Hematopoietic multipotent progenitor cell treated with erythropoietin and hydrocortisone succinate and interleukin-3 and kit ligand, for 17 days (in vitro differentiated cells): ENCODE measurements around the gene MIDN.
"Not testable (repeated sequence)": the region's sequence is repeated elsewhere in the genome, so short reads cannot be mapped to it uniquely, and the experiment has no call there.

Source experiments
- DNase-seq: peaks from one replicate; pipeline ENCODE4 v3.0.0-alpha.2; 2015; ENCODE audit warnings: low spot score

The MIDN gene

DNA sequence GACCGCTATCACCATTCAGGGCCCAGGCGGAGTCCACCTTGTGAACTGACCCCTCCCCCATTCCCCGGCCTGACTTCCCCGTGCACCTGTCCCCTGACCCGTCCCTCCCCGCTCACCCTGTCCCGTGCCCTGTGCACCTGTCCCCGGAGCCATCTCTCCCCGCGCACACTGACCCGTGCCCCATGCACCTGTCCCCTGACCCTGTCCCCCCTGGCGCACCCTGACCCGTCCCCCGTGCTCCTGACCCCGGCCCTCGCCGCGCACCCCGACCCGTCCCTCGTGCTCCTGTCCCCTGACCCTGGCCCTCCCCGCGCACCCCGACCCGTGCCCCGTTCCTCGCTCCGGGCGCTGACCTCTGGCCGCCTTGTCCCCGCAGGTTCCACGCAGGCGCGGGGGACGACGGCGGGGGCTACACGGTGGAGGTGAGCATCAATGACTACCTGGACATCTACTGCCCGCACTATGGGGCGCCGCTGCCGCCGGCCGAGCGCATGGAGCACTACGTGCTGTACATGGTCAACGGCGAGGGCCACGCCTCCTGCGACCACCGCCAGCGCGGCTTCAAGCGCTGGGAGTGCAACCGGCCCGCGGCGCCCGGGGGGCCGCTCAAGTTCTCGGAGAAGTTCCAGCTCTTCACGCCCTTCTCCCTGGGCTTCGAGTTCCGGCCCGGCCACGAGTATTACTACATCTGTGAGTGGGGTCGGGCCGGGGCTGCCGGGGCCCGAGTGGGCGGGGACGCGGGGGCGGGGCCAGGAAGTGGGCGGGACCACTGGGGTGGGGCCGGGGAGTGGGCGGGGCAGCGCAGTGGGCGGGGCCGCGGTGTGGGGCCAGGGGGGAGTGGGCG is 47.0 kb downstream of the MIDN start:
- DNase-seq, result no peak

GRCh38 chr19:1296078-1296477 is 47.7 kb downstream of the MIDN start:
- no peak for DNase-seq

DNA sequence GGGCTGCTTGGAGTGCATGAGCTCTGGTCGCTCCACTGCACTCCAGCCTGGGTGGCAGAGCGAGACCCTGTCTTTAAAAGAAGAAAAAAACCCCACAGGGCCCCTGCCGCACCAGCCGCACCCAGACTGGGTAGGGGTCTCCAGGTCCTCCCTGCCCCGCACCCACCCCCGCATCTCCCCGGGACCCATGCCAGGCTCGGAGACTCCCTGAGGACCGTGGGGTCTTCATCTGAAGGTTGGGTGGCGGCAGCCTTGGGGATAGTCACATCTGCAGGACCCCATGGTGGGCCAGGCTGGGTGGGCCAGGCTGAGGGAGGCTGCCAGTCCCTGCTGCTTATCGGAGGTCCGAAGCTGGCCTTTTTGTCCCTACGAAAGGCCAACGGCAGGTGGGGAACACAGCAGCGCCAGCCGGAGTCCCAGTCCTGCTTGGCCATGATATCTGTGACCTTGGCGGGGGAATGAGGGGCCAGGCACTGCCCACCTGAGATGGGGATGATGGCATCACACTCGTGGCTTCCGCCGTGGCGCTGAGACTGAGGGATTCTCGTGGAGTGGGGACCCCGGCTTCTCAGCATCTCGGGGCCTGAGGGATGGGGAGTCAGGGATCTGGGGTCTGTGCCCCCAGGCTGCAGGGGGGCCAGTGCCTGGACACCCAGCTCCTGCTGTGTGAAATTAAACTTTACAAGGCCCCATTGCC is 48.3 kb downstream of the MIDN start:
- no peak for DNase-seq

- no peak for DNase-seq
Measured at GRCh38 chr19:1298235-1298634, 49.9 kb downstream of the MIDN start.

- no peak for DNase-seq
Measured at GRCh38 chr19:1299801-1300200, 51.4 kb downstream of the MIDN start.

DNA sequence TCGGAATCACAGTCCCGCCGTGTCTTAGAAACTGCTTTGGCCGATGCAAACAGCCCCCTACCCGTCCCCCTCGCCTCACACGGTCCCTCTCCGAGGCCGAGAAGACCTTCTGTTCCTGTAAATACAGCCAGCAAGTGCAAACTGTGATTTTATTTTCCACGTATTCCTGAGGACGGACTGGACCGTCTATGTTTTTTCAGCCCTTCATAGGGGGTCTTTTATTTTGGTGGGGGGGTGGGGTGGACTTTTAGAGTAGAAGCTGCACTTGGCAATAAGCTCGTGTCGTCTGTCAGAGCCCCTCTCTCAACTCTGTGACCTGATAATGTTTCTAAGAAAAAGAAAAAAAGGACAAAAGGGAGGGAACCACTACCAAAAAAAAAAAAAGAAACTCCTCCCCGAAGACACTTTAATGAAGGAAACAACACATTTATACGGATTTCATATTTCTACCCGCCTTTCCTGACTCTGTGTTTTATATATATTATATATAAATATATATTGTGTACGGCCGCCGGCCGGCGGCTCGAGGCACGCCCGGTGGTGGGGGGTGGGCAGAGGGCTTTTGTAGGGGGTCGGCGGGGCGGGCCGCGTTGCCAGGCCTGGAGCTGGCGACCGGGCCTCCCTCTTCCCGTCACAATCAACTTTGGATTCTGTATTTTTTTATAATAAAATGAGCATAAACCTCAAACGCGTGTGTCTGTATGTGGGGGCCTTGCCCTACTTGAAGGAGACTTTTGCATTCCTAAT is 52.5 kb downstream of the MIDN start:
- no peak for DNase-seq

DNA sequence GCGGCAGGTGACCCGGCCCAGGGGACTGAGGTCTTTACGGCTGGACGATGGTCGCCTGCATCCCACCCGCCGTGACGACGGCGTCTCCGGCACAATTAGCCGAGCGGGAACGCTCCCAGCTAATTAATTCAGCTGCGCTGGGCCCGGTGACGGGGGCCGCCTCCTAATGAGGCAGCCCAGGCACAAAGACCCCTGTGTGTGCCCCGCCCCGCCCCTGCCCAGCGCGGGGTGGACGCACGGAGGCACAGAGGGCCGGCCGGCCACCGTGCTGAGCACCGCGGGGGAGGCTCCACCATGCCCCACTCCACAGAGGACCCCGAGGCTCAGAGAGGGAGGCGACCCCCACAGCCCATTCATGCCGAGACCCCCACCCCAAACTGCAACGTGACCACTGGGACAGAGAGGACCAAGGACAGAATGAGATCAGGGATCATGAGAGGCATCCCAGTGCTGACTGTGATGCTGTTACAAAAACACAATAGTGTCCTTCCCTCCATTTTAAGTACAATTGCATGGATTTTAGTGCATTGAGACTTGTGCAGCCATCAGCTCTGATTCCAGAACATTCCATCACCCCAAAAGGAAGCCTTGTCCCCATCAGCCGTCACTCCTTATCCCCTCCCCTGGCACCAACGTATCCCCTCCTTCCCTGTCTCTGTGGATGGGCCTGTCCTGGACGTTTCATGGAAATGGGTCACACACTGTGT is 54.3 kb downstream of the MIDN start:
- no peak for DNase-seq

GRCh38 chr19:1304197-1304924 is 56.0 kb downstream of the MIDN start:
- no peak for DNase-seq

DNA sequence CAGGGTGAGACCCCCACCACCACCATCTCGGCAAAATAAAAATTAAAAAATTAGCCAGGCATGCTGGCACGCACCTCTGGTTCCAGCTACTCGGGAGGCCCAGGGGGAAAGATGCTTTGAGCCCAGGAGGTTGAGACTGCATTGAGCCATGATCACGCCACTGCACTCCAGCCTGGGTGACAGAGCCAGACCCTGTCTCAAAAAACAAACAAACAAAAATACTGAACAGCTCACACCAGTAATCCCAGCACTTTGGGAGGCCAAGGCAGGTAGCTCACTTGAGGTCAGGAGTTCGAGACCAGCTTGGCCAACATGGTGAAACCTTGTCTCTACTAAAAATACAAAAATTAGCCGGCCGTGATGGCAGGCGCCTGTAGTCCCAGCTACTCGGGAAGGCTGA is 57.0 kb downstream of the MIDN start:
- DNase-seq, result not testable (repeated sequence)

DNA sequence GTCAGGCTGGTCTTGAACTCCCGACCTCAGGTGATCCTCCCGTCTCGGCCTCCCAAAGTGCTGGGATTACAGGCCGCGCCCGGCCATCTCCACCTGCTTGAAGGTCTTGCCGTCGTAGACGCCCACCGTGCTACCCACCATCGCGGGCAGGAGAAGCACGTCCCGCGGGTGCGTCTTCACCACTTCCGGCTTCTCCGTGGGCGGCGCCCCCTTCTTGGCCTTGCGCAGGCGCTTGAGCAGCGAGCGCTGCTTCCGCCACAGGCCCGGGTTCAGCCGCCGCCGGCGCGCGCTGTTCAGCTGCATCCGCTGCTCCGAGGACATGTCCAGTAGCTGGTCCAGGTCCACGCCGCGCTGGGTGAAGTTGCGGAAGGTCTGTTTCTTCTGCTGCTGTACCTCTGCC is 58.9 kb downstream of the MIDN start:
- no peak for DNase-seq

DNA sequence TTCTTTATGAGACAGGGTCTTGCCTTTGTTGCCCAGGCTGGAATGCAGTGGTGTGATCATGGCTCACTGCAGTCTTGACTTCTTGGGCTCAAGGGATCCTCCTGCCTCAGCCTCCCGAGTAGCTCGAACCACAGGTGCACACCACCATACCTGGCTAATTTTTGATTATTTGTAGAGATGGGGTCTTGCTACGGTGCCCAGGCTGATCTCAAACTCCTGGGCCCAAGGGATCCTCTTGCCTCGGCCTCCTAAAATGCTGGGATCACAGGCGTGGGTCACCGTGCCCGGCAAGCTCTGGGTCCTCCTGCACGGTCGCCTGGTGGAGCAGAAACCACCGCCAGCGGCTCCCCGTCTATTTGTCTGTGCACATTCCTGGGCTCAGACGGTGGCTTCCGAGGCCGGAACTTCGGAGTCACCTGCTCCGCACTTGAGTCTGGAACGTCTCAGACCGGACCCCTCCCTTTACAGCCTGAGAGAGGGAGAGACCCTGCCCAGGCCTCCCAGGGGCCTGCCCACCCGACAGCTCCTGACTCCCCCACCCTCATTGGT is 59.4 kb downstream of the MIDN start:
- DNase-seq, result no peak

DNA sequence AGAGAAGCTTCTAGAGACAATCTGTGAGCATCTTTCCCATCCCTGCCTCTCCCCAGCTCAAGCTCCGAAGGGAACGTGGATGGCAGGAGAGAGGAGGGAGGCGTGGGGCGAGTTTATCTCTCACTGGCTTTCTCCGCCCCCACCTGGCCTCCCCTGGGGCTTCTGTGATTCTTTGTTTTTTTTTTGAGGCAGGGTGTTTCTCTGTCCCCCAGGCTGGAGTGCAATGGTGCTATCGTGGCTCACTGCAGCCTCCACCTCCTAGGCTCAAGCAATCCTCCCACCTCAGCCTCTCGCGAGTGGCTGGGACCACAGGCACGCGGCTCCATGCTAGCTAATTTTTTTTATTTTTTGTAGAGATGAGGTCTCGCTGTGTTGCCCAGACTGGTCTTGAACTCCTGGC is 60.3 kb downstream of the MIDN start:
- DNase-seq, result no peak
